HCT116 (cell line): ENCODE measurements around the gene SUMO3. TPM values are rescaled to one million over a fixed set of nuclear protein-coding genes. Genes with fewer than 3 reads are reported as not detected.

Experiments used
- ATAC-seq: fragments of 200-7000 bp; cut with Tn5 transposase; 2 replicates; pipeline ENCODE4 v1.9.1; 2020; ENCODE audit warnings: mild to moderate bottlenecking, moderate library complexity
- BruUV-seq: library from RNA; stranded (reverse); fragments of 400-500 nt; replicated peaks from 2 replicates; lab custom pipeline; 2021; lab: Mats Ljungman, UMichigan
- CTCF ChIA-PET: fragments of 300-600 bp; sonication (Branson Sonifier 250); formaldehyde crosslinking; loops from one replicate; lab custom pipeline; 2021; ENCODE audit warnings: antibody characterized with exemption; lab: Charles Lee
- POLR2A ChIA-PET: fragments of 300-600, 350-600 bp; sonication (Branson Sonifier 250); formaldehyde crosslinking; loops from one replicate; lab custom pipeline; 2021; ENCODE audit warnings: antibody characterized with exemption; lab: Charles Lee
- RAD21 ChIA-PET, 2 experiments: fragments of 300-600 bp; sonication (Branson Sonifier 250); formaldehyde crosslinking; loops; one replicate each; lab custom pipeline; 2023; ENCODE audit warnings: low total read pairs in 2 of 2; ENCODE audit not compliant: uncharacterized antibody in 2 of 2, unreplicated experiment in 2 of 2, low non-redundant PET in 1 of 2; lab: Charles Lee
- DNase-seq: peaks from one replicate; pipeline ENCODE4 v3.0.0-alpha.2; 2010; ENCODE audit warnings: low read depth, low spot score
- H2AFZ ChIP-seq: fragments of 200-600 bp; shearing (Covaris generic), sonication (generic); 2 replicates; pipeline ENCODE4 v1.6.1; 2017; ENCODE audit warnings: low read depth, mixed run types, mixed read lengths, antibody characterized with exemption, low read length; ENCODE audit not compliant: poor library complexity, severe bottlenecking
- H3K27ac ChIP-seq: 2 replicates; pipeline ENCODE4 v1.5.1; 2012; ENCODE audit warnings: low read depth, low read length
- H3K27me3 ChIP-seq: fragments of 200-600 bp; sonication (generic); 2 replicates; pipeline ENCODE4 v1.6.1; 2016; ENCODE audit warnings: mixed run types, low read length, mixed read lengths; ENCODE audit not compliant: insufficient read depth
- H3K36me3 ChIP-seq, 2 experiments: fragments of 200-500 bp in 1 of 2; fragments of 200-600 bp in 1 of 2; sonication (Bioruptor generic) in 1 of 2; sonication (generic) in 1 of 2; 2 replicates each; pipeline versions ENCODE4 v1.5.1 to v1.6.1; 2014 to 2016; ENCODE audit warnings: low read length in 2 of 2, inconsistent platforms in 1 of 2, mixed read lengths in 1 of 2, mixed run types in 1 of 2; ENCODE audit not compliant: insufficient read depth in 2 of 2, control insufficient read depth in 1 of 2
- H3K4me1 ChIP-seq, 2 experiments: fragments of 200-600 bp in 1 of 2; sonication (generic) in 1 of 2; 2 replicates each; pipeline versions ENCODE4 v1.5.1 to v1.6.1; 2012 to 2017; ENCODE audit warnings: low read length in 2 of 2, inconsistent platforms in 1 of 2, mild to moderate bottlenecking in 1 of 2, mixed read lengths in 1 of 2, mixed run types in 1 of 2, moderate library complexity in 1 of 2; ENCODE audit not compliant: insufficient read depth in 2 of 2, control insufficient read depth in 1 of 2
- H3K4me2 ChIP-seq: fragments of 200-600 bp; sonication (generic); 2 replicates; pipeline ENCODE4 v1.6.1; 2017; ENCODE audit warnings: mixed run types, low read length, mixed read lengths
- H3K4me3 ChIP-seq, 2 experiments: fragments of 200-600 bp in 1 of 2; sonication (generic) in 1 of 2; replicated peaks in 1 of 2; 2 replicates each; pipeline ENCODE4 v1.5.1; 2011 to 2016; ENCODE audit warnings: low read length in 2 of 2, control low read depth in 1 of 2, low read depth in 1 of 2, mild to moderate bottlenecking in 1 of 2, mixed read lengths in 1 of 2, mixed run types in 1 of 2
- H3K79me2 ChIP-seq: fragments of 200-600 bp; sonication (generic); 2 replicates; pipeline ENCODE4 v1.6.1; 2017; ENCODE audit warnings: mild to moderate bottlenecking, mixed run types, low read length, moderate library complexity, mixed read lengths; ENCODE audit not compliant: insufficient read depth
- H3K9ac ChIP-seq: fragments of 200-600 bp; sonication (generic); 2 replicates; pipeline ENCODE4 v1.6.1; 2016; ENCODE audit warnings: low read length, mixed read lengths
- H3K9me2 ChIP-seq: fragments of 200-600 bp; sonication (generic), shearing (Covaris generic); 2 replicates; pipeline ENCODE4 v1.6.1; 2017; ENCODE audit warnings: mixed run types, mild to moderate bottlenecking, moderate library complexity; ENCODE audit not compliant: insufficient read depth
- H3K9me3 ChIP-seq, 2 experiments: fragments of 200-500 bp in 1 of 2; fragments of 200-600 bp in 1 of 2; sonication (Bioruptor generic) in 1 of 2; sonication (generic) in 1 of 2; 2 replicates each; pipeline ENCODE4 v1.6.1; 2014 to 2017; ENCODE audit warnings: low read length in 2 of 2, mixed read lengths in 2 of 2, inconsistent platforms in 1 of 2, low read depth in 1 of 2, mild to moderate bottlenecking in 1 of 2, mixed run types in 1 of 2, moderate library complexity in 1 of 2; ENCODE audit not compliant: control insufficient read depth in 1 of 2, insufficient read depth in 1 of 2
- H4K20me1 ChIP-seq: fragments of 200-600 bp; sonication (generic), shearing (Covaris generic); 2 replicates; pipeline ENCODE4 v1.6.1; 2017; ENCODE audit warnings: mixed run types, mild to moderate bottlenecking, moderate library complexity; ENCODE audit not compliant: insufficient read depth
- CBX3 ChIP-seq: IDR thresholded peaks from 2 replicates; pipeline ENCODE4 v1.6.1; 2012; ENCODE audit warnings: low read depth
- EGR1 ChIP-seq: IDR thresholded peaks from 2 replicates; pipeline ENCODE4 v1.6.1; 2012; ENCODE audit warnings: low read depth
- ELF1 ChIP-seq: IDR thresholded peaks from 2 replicates; pipeline ENCODE4 v1.6.1; 2012; ENCODE audit warnings: low read depth, borderline replicate concordance
- EZH2 ChIP-seq: fragments of 200-600 bp; sonication (generic); IDR thresholded peaks from 2 replicates; pipeline ENCODE4 v1.6.1; 2017; ENCODE audit warnings: antibody characterized with exemption, mixed run types
- EZH2phosphoT487 ChIP-seq: fragments of 200-600 bp; IDR thresholded peaks from 2 replicates; pipeline ENCODE4 v1.6.1; 2018; ENCODE audit warnings: antibody characterized with exemption, borderline replicate concordance
- POLR2AphosphoS5 ChIP-seq: IDR thresholded peaks from 2 replicates; pipeline ENCODE4 v1.6.1; 2011; ENCODE audit warnings: mild to moderate bottlenecking, low read depth, low read length, moderate library complexity
- RAD21 ChIP-seq: IDR thresholded peaks from 2 replicates; pipeline ENCODE4 v1.6.1; 2012; ENCODE audit warnings: low read depth, mild to moderate bottlenecking
- SIN3A ChIP-seq: IDR thresholded peaks from 2 replicates; pipeline ENCODE4 v1.6.1; 2012; ENCODE audit warnings: low read depth
- TCF7L2 ChIP-seq: IDR thresholded peaks from 2 replicates; pipeline ENCODE4 v1.7.0; 2011; ENCODE audit warnings: borderline replicate concordance, inconsistent platforms; ENCODE audit not compliant: insufficient read depth, insufficient read length; ENCODE audit errors: extremely low read depth
- YY1 ChIP-seq: IDR thresholded peaks from 2 replicates; pipeline ENCODE4 v1.6.1; 2011; ENCODE audit warnings: low read length, low read depth, moderate library complexity, mild to moderate bottlenecking; ENCODE audit not compliant: insufficient replicate concordance; ENCODE audit errors: extremely low read depth
- ZFX ChIP-seq: fragments of 450-650 bp; IDR thresholded peaks from 2 replicates; pipeline ENCODE4 v1.6.1; 2017
- ZNF274 ChIP-seq: fragments of 200-500 bp; sonication (Bioruptor generic); IDR thresholded peaks from 2 replicates; pipeline ENCODE4 v1.6.1; 2014; ENCODE audit warnings: mild to moderate bottlenecking, low read depth, low read length, inconsistent platforms
- intact Hi-C: fragments of 100-400 bp; cut with micrococcal nuclease; formaldehyde crosslinking; loops from 2 replicates; pipeline ENCODE4 v1.10.0; 2022
- total RNA-seq: library from RNA; stranded (reverse); gene quantifications from one replicate; pipeline ENCODE4 v1.2.1, GENCODE V29; 2021; ENCODE audit not compliant: unreplicated experiment
- TF ChIP-seq, protein P1 (sequence below), 3 experiments: fragments of 200-600 bp in 1 of 3; sonication (generic) in 1 of 3; IDR thresholded peaks in 2 of 3; conservative IDR thresholded peaks in 1 of 3; 2 replicates each; pipeline ENCODE4 v1.5.1; 2012 to 2017; ENCODE audit warnings: low read depth in 2 of 3, low read length in 2 of 3, antibody characterized with exemption in 1 of 3, borderline replicate concordance in 1 of 3, control low read depth in 1 of 3, mild to moderate bottlenecking in 1 of 3, mixed read lengths in 1 of 3, mixed run types in 1 of 3, moderate library complexity in 1 of 3; ENCODE audit not compliant: insufficient read depth in 1 of 3
- TF ChIP-seq, protein P2 (sequence below): IDR thresholded peaks from 2 replicates; pipeline ENCODE4 v1.6.1; 2012
- TF ChIP-seq, protein P3 (sequence below): IDR thresholded peaks from 2 replicates; pipeline ENCODE4 v1.6.1; 2011; ENCODE audit warnings: mild to moderate bottlenecking, low read length, moderate library complexity; ENCODE audit not compliant: insufficient replicate concordance; ENCODE audit errors: extremely low read depth

The SUMO3 gene
- total RNA-seq, 1 experiment from 2014 or later: 31.5 TPM

DNA sequence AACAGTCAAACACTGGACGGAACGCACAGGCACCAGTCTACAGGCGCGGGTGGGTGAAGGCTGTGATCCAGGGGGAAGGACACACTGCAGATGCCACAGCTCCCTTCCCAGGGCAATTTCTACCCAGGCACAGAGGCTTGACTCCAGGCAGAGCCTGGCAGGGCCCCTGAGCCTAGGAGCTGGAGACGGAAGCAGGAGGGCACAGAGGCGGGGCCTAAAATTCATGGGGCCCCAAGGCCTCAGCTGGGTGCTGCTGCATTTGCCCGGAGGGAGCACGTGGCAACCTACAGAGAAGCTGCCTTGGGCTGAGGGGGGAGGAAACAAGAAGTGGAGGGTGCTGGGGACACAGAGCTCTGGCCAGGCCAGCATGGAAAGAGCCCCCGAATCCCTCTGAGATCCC is 57.5 kb downstream of the SUMO3 start (continued):
- TF ChIP-seq, protein P1, sequence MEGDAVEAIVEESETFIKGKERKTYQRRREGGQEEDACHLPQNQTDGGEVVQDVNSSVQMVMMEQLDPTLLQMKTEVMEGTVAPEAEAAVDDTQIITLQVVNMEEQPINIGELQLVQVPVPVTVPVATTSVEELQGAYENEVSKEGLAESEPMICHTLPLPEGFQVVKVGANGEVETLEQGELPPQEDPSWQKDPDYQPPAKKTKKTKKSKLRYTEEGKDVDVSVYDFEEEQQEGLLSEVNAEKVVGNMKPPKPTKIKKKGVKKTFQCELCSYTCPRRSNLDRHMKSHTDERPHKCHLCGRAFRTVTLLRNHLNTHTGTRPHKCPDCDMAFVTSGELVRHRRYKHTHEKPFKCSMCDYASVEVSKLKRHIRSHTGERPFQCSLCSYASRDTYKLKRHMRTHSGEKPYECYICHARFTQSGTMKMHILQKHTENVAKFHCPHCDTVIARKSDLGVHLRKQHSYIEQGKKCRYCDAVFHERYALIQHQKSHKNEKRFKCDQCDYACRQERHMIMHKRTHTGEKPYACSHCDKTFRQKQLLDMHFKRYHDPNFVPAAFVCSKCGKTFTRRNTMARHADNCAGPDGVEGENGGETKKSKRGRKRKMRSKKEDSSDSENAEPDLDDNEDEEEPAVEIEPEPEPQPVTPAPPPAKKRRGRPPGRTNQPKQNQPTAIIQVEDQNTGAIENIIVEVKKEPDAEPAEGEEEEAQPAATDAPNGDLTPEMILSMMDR (IDR thresholded peaks at IDR 0.05 in 2 of 3, conservative IDR thresholded peaks at IDR 0.05 in 1 of 3; ENCODE audit: borderline replicate concordance in 1 of 3, insufficient read depth in 1 of 3, low read depth in 2 of 3, low read length in 2 of 3): no peak
- TF ChIP-seq ZFX: no peak
- TF ChIP-seq, protein P2, sequence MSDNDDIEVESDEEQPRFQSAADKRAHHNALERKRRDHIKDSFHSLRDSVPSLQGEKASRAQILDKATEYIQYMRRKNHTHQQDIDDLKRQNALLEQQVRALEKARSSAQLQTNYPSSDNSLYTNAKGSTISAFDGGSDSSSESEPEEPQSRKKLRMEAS: no peak
- TF ChIP-seq RAD21: no peak
- no peak for TF ChIP-seq SIN3A
- TF ChIP-seq TCF7L2: no peak
- no peak for TF ChIP-seq ELF1
- TF ChIP-seq POLR2AphosphoS5: no peak
- no peak for TF ChIP-seq ZNF274
- TF ChIP-seq EGR1: no peak
- TF ChIP-seq YY1: no peak

DNA sequence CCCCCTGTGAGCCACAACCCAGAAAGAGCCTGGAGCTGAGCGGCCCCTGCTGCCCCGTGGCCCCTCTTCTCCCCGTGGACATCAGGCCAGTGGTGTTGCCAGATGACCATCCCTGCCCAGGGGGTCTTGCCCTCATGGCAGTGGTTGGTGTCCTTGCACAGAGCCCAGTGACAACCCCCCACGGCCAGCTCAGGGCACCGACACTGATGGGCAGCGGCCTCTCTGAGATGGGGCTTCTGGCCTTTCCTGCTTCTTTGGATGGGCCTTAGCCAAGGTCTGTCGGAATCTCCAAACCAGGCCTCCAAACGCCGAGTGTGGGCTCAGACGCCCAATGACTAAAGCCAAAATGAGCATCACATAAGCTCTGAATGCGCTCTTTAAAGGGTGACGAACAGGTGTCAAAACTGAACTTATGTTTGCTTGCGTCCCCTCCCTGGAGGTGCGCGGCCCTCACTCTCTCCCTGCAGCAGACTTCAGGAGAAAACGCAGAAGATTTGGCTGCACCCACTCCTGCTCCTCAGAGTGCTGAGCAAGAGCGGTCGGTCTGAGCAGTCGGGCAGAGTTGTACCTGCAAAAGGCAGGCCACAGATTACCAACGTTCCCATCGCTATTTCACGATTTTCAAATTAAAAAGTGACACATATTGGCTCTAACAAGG is 58.1 kb downstream of the SUMO3 start:
- Histone ChIP-seq H3K9me2 (no peaks in the 10 kb centered on the region), H3K4me1 (peaks cover 5 to 8% of the 10 kb centered on the region in 2 experiments; a peak in 3 of 4 replicates), H3K4me3 (no peak overlapping the region), H3K27me3 (no peaks in the 10 kb centered on the region), H2AFZ (no peak overlapping the region), H3K79me2 (no peaks in the 10 kb centered on the region), H4K20me1 (no peaks in the 10 kb centered on the region), H3K9me3 (no peaks in the 10 kb centered on the region), H3K4me2 (no peak overlapping the region), H3K27ac (no peak overlapping the region), H3K9ac (no peak overlapping the region), H3K36me3 (no peaks in the 10 kb centered on the region)
- CTCF ChIA-PET: no interaction called here
- DNase-seq (no peak), ATAC-seq (no peak)
- intact Hi-C loops: no loop called here
- RAD21 ChIA-PET: no interaction called here
- POLR2A ChIA-PET: interaction anchor here (0.6 kb wide), 1 partner anchor 24 kb away, joined by 5 read pairs; no protein-coding TSS in a partner anchor
- BruUV-seq: no TSS peak
- TF ChIP-seq EZH2phosphoT487 (no peak), YY1 (no peak), SIN3A (no peak), TCF7L2 (no peak), EZH2 (no peak), CBX3 (no peak), EGR1 (no peak), RAD21 (no peak)
- TF ChIP-seq, protein P1 (IDR thresholded peaks at IDR 0.05 in 2 of 3, conservative IDR thresholded peaks at IDR 0.05 in 1 of 3; ENCODE audit: borderline replicate concordance in 1 of 3, insufficient read depth in 1 of 3, low read depth in 2 of 3, low read length in 2 of 3): no peak
- TF ChIP-seq, protein P3, sequence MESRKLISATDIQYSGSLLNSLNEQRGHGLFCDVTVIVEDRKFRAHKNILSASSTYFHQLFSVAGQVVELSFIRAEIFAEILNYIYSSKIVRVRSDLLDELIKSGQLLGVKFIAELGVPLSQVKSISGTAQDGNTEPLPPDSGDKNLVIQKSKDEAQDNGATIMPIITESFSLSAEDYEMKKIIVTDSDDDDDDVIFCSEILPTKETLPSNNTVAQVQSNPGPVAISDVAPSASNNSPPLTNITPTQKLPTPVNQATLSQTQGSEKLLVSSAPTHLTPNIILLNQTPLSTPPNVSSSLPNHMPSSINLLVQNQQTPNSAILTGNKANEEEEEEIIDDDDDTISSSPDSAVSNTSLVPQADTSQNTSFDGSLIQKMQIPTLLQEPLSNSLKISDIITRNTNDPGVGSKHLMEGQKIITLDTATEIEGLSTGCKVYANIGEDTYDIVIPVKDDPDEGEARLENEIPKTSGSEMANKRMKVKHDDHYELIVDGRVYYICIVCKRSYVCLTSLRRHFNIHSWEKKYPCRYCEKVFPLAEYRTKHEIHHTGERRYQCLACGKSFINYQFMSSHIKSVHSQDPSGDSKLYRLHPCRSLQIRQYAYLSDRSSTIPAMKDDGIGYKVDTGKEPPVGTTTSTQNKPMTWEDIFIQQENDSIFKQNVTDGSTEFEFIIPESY: no peak
- TF ChIP-seq, protein P2: no peak
